Panc1 (cell line): Measurements from ENCODE around the gene DHDH. TPM values are rescaled to one million over a fixed set of nuclear protein-coding genes. Genes with fewer than 3 reads are reported as not detected.
"Not testable (repeated sequence)": the region's sequence is repeated elsewhere in the genome, so short reads cannot be mapped to it uniquely, and the experiment has no call there.

Source experiments
- ATAC-seq: fragments of 200-7000 bp; cut with Tn5 transposase; 2 replicates; pipeline ENCODE4 v1.9.1; 2020; ENCODE audit warnings: mild to moderate bottlenecking, moderate library complexity
- BruUV-seq: library from RNA; stranded (reverse); fragments of 400-500 nt; replicated peaks from 2 replicates; lab custom pipeline; 2021; lab: Mats Ljungman, UMichigan
- CTCF ChIA-PET: fragments of 300-600 bp; sonication (Branson Sonifier 250); formaldehyde crosslinking; loops from one replicate; lab custom pipeline; 2022; ENCODE audit warnings: antibody characterized with exemption; lab: Charles Lee
- POLR2A ChIA-PET: fragments of 300-600 bp; sonication (Branson Sonifier 250); formaldehyde crosslinking; loops from one replicate; lab custom pipeline; 2022; ENCODE audit warnings: antibody characterized with exemption; lab: Charles Lee
- DNase-seq: peaks from one replicate; pipeline ENCODE4 v3.0.0-alpha.2; 2010; ENCODE audit warnings: low read depth, low spot score
- H3K27ac ChIP-seq: 2 replicates; pipeline ENCODE4 v1.5.1; 2011; ENCODE audit warnings: mild to moderate bottlenecking, low read length, inconsistent platforms
- H3K27me3 ChIP-seq: fragments of 200-500 bp; sonication (Bioruptor generic); 2 replicates; pipeline ENCODE4 v1.6.0; 2014; ENCODE audit warnings: low read length, inconsistent platforms; ENCODE audit not compliant: control insufficient read depth, insufficient read depth
- H3K36me3 ChIP-seq: fragments of 200-500 bp; sonication (Bioruptor generic); 2 replicates; pipeline ENCODE4 v1.5.1; 2014; ENCODE audit warnings: inconsistent platforms, mild to moderate bottlenecking, low read length, moderate library complexity; ENCODE audit not compliant: control insufficient read depth, insufficient read depth
- H3K4me1 ChIP-seq: 2 replicates; pipeline ENCODE4 v1.5.1; 2011; ENCODE audit warnings: inconsistent platforms, mild to moderate bottlenecking, low read length, moderate library complexity; ENCODE audit not compliant: control insufficient read depth, insufficient read depth
- H3K4me3 ChIP-seq, 2 experiments: 2 replicates each; pipeline ENCODE4 v1.5.1; 2011 to 2012; ENCODE audit warnings: low read depth in 2 of 2, low read length in 2 of 2, mild to moderate bottlenecking in 2 of 2, inconsistent platforms in 1 of 2, moderate library complexity in 1 of 2
- H3K9me3 ChIP-seq: fragments of 200-500 bp; sonication (Bioruptor generic); 2 replicates; pipeline ENCODE4 v1.5.1; 2014; ENCODE audit warnings: low read depth, mild to moderate bottlenecking, inconsistent platforms, low read length, moderate library complexity; ENCODE audit not compliant: control insufficient read depth, insufficient read depth
- POLR2AphosphoS5 ChIP-seq: IDR thresholded peaks from 2 replicates; pipeline ENCODE4 v1.6.1; 2012; ENCODE audit warnings: mild to moderate bottlenecking, low read depth, low read length, moderate library complexity
- REST ChIP-seq, 2 experiments: IDR thresholded peaks; 2 replicates each; pipeline ENCODE4 v1.6.1; 2011 to 2012; ENCODE audit warnings: low read depth in 2 of 2, control low read depth in 1 of 2, low read length in 1 of 2, mild to moderate bottlenecking in 1 of 2, moderate library complexity in 1 of 2; ENCODE audit not compliant: insufficient read depth in 1 of 2
- SIN3A ChIP-seq: IDR thresholded peaks from 2 replicates; pipeline ENCODE4 v1.6.1; 2012; ENCODE audit warnings: low read depth, mild to moderate bottlenecking, low read length, moderate library complexity, borderline replicate concordance; ENCODE audit not compliant: insufficient read depth
- TCF7L2 ChIP-seq: IDR thresholded peaks from 2 replicates; pipeline ENCODE4 v1.6.1; 2011; ENCODE audit warnings: mild to moderate bottlenecking, low read depth, low read length, inconsistent platforms
- in situ Hi-C: cut with HindIII; loops from 2 replicates; pipeline ENCODE4 v1.10.0; 2016; ENCODE audit warnings: low sequenced_read_pairs, low pct_unique_long_range_greater_than_20kb
- intact Hi-C: fragments of 100-400 bp; cut with micrococcal nuclease; formaldehyde crosslinking; loops from one replicate; pipeline ENCODE4 v1.10.0; 2022; ENCODE audit not compliant: unreplicated experiment
- total RNA-seq: library from RNA; stranded (reverse); gene quantifications from one replicate; pipeline ENCODE4 v1.2.1, GENCODE V29; 2021; ENCODE audit not compliant: unreplicated experiment
- TF ChIP-seq, protein P1 (sequence below): fragments of 450-650 bp; IDR thresholded peaks from 2 replicates; pipeline ENCODE4 v1.5.1; 2017; ENCODE audit warnings: mild to moderate bottlenecking

The DHDH gene
- total RNA-seq, 1 experiment from 2014 or later: 0.85 TPM

DNA sequence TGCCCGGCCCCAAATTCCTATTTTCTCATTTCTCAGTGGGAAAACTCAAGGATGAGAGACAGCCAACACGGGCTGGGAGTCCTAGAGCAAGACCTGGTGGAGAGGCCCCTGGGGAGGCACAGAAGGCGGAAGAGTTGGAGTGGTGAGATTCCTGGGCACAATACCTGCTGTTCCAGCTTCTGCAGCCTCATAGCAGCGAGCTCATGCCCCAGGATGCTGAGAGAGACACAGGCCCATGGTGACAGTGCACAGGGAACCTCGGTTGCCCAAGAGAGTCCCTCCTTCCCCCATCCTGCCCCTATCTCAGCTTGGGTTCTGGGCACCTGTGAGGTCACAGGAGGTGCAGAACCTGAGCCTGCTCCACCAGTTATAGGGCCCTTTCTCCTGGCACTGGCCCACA lies 36.3 kb upstream of the DHDH start:
- no peak overlapping the region for H3K4me3 ChIP-seq
- no peaks in the 10 kb centered on the region for H3K27me3 ChIP-seq
- intact Hi-C loops: no loop called here
- H3K9me3 ChIP-seq: no peaks in the 10 kb centered on the region
- CTCF ChIA-PET: no interaction called here
- POLR2A ChIA-PET: no interaction called here
- H3K4me1 ChIP-seq: 0 out of 2 replicates have a peak, but pooled peaks cover 3% of the 10 kb centered on the region
- no peak overlapping the region for H3K27ac ChIP-seq
- no peak for ATAC-seq
- no peaks in the 10 kb centered on the region for H3K36me3 ChIP-seq
- BruUV-seq: no TSS peak
- DNase-seq: no peak
- TF ChIP-seq TCF7L2 (no peak), SIN3A (no peak), POLR2AphosphoS5 (no peak), REST (IDR thresholded peaks at IDR 0.05; ENCODE audit: insufficient read depth in 1 of 2, low read depth in 2 of 2, low read length in 1 of 2) (no peak)
- TF ChIP-seq, protein P1, sequence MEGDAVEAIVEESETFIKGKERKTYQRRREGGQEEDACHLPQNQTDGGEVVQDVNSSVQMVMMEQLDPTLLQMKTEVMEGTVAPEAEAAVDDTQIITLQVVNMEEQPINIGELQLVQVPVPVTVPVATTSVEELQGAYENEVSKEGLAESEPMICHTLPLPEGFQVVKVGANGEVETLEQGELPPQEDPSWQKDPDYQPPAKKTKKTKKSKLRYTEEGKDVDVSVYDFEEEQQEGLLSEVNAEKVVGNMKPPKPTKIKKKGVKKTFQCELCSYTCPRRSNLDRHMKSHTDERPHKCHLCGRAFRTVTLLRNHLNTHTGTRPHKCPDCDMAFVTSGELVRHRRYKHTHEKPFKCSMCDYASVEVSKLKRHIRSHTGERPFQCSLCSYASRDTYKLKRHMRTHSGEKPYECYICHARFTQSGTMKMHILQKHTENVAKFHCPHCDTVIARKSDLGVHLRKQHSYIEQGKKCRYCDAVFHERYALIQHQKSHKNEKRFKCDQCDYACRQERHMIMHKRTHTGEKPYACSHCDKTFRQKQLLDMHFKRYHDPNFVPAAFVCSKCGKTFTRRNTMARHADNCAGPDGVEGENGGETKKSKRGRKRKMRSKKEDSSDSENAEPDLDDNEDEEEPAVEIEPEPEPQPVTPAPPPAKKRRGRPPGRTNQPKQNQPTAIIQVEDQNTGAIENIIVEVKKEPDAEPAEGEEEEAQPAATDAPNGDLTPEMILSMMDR: no peak
- in situ Hi-C loops: no loop called here

DNA sequence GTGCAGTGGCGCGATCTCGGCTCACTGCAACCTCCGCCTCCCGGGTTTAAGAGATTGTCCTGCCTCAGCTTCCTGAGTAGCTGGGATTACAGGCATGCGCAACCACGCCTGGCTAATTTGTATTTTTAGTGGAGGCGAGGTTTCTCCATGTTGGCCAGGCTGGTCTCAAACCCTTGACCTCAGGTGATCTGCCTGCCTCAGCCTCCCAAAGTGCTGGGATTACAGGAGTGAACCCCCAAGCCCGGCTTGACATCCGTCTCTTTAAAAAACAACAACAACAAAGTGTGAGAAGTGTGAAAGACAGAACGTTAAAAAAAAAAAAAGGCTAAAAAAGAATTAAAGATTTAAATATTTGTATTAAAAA lies 34.1 kb upstream of the DHDH start:
- H3K9me3 ChIP-seq, H3K27me3 ChIP-seq, intact Hi-C loops, H3K36me3 ChIP-seq, POLR2A ChIA-PET, H3K4me1 ChIP-seq, ATAC-seq, in situ Hi-C loops, DNase-seq, BruUV-seq: not testable (repeated sequence)
- Histone ChIP-seq H3K27ac (peak overlapping the region; percentile 86; the same call in 1 of the 2 replicates), H3K4me3 (peak overlapping the region; percentile 86 to 93)
- CTCF ChIA-PET: interaction anchor here (0.5 to 0.6 kb wide), 2 partner anchors 12 to 222 kb away, joined by 3 to 9 read pairs; no protein-coding TSS in a partner anchor

DNA sequence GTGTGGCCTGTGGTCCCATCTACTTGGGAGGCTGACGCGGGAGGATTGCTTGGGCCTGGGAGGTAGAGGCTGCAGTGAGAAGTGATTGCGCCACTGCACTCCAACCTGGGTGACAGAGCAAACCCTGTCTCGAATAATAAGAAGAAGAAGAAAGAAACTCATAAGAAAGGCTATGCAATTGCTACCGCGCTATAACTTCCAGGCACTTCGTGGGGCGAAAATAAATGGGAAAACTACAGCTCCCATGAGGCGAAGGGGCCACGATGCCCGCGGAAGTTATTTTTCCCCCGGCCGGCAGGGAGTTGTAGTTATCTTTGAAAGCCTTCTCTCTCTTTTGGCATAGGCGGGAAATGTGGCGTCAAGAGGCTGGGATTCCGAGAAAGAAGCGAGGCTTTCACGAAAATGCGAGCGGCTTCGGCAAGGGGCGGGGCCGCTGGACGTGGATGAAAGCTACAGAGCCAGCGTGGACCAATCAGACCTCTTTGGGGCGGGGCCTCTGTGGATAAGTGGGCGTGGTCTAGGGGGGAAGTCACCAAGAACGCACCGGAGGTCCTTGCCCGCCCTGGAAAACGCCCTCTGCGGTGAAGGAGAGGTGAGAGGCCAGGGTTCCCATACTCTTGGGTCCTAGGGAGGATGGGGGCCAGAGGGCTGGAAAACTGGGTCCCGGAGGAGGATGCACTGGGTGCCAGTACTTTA lies 33.6 kb upstream of the DHDH start, which contains the start of gene NUCB1:
Gene NUCB1, plus strand, starts transcription at position 532 of the 696 bp plus-strand sequence. CDS start 485 bp downstream, outside the sequence.
- intact Hi-C loops (no loop called here), in situ Hi-C loops (no loop called here)
- no TSS peak for BruUV-seq
- Histone ChIP-seq H3K4me1 (0 out of 2 replicates have a peak, but pooled peaks cover 3% of the 10 kb centered on the region), H3K4me3 (peak within 1 kb of the TSS; percentile 86 to 93), H3K36me3 (no peaks in the 10 kb centered on the region), H3K27ac (peak within 1 kb of the TSS; percentile 86), H3K9me3 (no peaks in the 10 kb centered on the region), H3K27me3 (no peaks in the 10 kb centered on the region)
- DNase-seq (peak; percentile 79), ATAC-seq (peak; percentile 98)
- POLR2A ChIA-PET: interaction anchor here (0.5 kb wide), 1 partner anchor 18 kb away, joined by 8 read pairs; no protein-coding TSS in a partner anchor
- CTCF ChIA-PET: interaction anchor here (0.5 to 0.6 kb wide), 2 partner anchors 11 to 222 kb away, joined by 3 to 9 read pairs; no protein-coding TSS in a partner anchor
- TF ChIP-seq, protein P1: no peak
- TF ChIP-seq TCF7L2 (peak; percentile 70; the same call in 1 of the 2 replicates), SIN3A (no peak), REST (IDR thresholded peaks at IDR 0.05; ENCODE audit: insufficient read depth in 1 of 2, low read depth in 2 of 2, low read length in 1 of 2) (no peak)
